Activated naive CD4-positive, alpha-beta T cell treated with anti-CD3 and anti-CD28 coated beads, Interleukin-2, amount 10 ng/mL, durations not matched to agents 7 days and 5 days (primary cell): ENCODE data around the gene WWOX.
A peak's percentile ranks its signal among the peaks of the same experiment; 100 is the strongest.

ENCODE experiments used
- CTCF ChIA-PET: fragments of 350-600 bp; sonication (Branson Sonifier 250); formaldehyde crosslinking; loops from one replicate; lab custom pipeline; 2021; ENCODE audit warnings: antibody characterized with exemption; lab: Charles Lee
- DNase-seq: peaks from one replicate; pipeline ENCODE4 v3.0.0-alpha.2; 2020
- H3K27ac Mint-ChIP-seq: one replicate; pipeline ENCODE4 v1.8.0; 2021; ENCODE audit warnings: mild to moderate bottlenecking, moderate library complexity, mixed read lengths
- H3K27me3 Mint-ChIP-seq: one replicate; pipeline ENCODE4 v1.8.0; 2021; ENCODE audit warnings: mild to moderate bottlenecking, mixed read lengths
- H3K36me3 Mint-ChIP-seq: one replicate; pipeline ENCODE4 v1.8.0; 2021; ENCODE audit warnings: mixed read lengths
- H3K4me1 Mint-ChIP-seq: one replicate; pipeline ENCODE4 v1.8.0; 2021; ENCODE audit warnings: mixed read lengths
- H3K4me3 Mint-ChIP-seq: one replicate; pipeline ENCODE4 v1.8.0; 2021; ENCODE audit warnings: mild to moderate bottlenecking, moderate library complexity, mixed read lengths
- H3K9me3 Mint-ChIP-seq: one replicate; pipeline ENCODE4 v1.8.0; 2021; ENCODE audit warnings: mixed read lengths

WWOX gene

DNA sequence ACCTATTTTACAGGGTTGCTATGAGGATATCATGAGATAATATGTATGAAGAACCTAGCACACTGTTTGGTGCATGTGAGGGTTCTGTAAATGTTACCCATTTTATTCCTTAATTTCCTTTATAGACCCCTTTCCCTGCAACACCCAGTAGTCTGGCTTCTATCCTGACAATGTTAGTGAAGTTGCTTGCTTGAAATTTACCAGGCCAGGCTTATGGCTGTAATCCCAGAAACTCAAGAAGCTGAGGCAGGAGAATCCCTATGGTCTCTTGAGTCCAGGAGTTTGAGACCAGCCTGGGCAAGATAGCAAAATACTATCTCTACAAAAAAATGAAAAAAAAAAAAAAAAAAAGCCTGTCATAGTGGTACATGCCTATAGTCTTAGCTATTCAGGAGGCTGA, 779.1 kb downstream of the WWOX start:
- DNase-seq, result no peak
- Mint-ChIP-seq H3K36me3 (no peaks in the 10 kb centered on the region), H3K27ac (no peak overlapping the region), H3K27me3 (no peaks in the 10 kb centered on the region), H3K4me3 (no peak overlapping the region), H3K9me3 (no peaks in the 10 kb centered on the region), H3K4me1 (no peaks in the 10 kb centered on the region)
- CTCF ChIA-PET, result interaction anchor here (0.7 kb wide), 1 partner anchor 10 kb away, joined by 3 read pairs; no protein-coding TSS in a partner anchor

GRCh38 chr16:78879011-78879410, 779.6 kb downstream of the WWOX start:
- CTCF ChIA-PET, result interaction anchor here (0.7 kb wide), 1 partner anchor 11 kb away, joined by 3 read pairs; no protein-coding TSS in a partner anchor
- no peaks in the 10 kb centered on the region for H3K36me3 Mint-ChIP-seq
- no peaks in the 10 kb centered on the region for H3K4me1 Mint-ChIP-seq
- no peak overlapping the region for H3K27ac Mint-ChIP-seq
- H3K27me3 Mint-ChIP-seq, result no peaks in the 10 kb centered on the region
- no peak for DNase-seq
- H3K9me3 Mint-ChIP-seq, result no peaks in the 10 kb centered on the region
- H3K4me3 Mint-ChIP-seq, result no peak overlapping the region

DNA sequence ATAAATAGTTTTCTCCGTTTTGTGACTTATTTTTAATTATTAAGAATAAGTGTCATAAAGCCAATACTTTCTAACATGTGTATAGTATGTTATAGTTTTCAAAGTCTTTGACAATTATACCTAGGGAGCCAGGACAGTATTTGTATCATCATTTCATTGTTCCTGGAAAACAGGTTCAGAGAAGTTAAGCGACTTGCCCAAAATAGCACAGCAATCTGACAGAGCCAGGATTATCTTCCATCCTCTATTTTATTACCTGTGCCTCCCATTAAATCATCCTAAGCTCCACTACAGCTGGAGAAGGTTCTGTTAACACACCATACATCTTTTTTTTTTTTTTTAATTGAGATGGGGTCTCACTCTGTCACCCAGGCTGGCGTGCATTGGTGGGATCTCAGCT, 782.7 kb downstream of the WWOX start:
- Mint-ChIP-seq H3K36me3 (no peaks in the 10 kb centered on the region), H3K27ac (no peak overlapping the region), H3K27me3 (no peaks in the 10 kb centered on the region), H3K4me1 (no peaks in the 10 kb centered on the region), H3K4me3 (no peak overlapping the region), H3K9me3 (no peaks in the 10 kb centered on the region)
- CTCF ChIA-PET, result no interaction called here
- no peak for DNase-seq

GRCh38 chr16:78882751-78883150, 783.3 kb downstream of the WWOX start:
- no peak overlapping the region for H3K4me3 Mint-ChIP-seq
- H3K4me1 Mint-ChIP-seq, result no peaks in the 10 kb centered on the region
- H3K27me3 Mint-ChIP-seq, result no peaks in the 10 kb centered on the region
- no peaks in the 10 kb centered on the region for H3K9me3 Mint-ChIP-seq
- no peak for DNase-seq
- H3K27ac Mint-ChIP-seq, result no peak overlapping the region
- H3K36me3 Mint-ChIP-seq, result no peaks in the 10 kb centered on the region
- CTCF ChIA-PET, result no interaction called here

DNA sequence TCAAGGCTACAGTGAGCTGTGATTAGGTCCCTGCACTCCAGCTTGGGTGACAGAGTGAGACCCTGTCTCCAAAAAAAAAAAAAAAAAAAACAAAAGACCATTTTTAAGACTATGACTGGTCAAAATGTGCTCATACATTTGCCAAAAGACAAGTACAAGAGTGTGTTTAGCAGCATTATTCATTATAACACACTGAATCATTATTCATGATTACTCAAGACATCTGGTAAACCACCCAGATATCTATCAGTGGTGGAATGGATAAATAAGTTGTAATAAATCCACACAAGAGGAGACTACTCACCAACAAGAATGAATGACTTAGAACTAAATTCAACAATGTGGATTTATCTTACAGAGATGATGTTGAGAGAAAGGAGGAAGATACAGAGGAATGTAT, 784.8 kb downstream of the WWOX start:
- DNase-seq, result no peak
- Mint-ChIP-seq H3K4me3 (no peak overlapping the region), H3K36me3 (no peaks in the 10 kb centered on the region), H3K27ac (no peak overlapping the region), H3K4me1 (no peaks in the 10 kb centered on the region), H3K9me3 (no peaks in the 10 kb centered on the region), H3K27me3 (peaks cover 4% of the 10 kb centered on the region)
- CTCF ChIA-PET, result no interaction called here

GRCh38 chr16:78889346-78889745, 789.9 kb downstream of the WWOX start:
- DNase-seq, result no peak
- CTCF ChIA-PET, result no interaction called here
- no peak overlapping the region for H3K4me3 Mint-ChIP-seq
- H3K9me3 Mint-ChIP-seq, result no peaks in the 10 kb centered on the region
- peaks cover 2% of the 10 kb centered on the region for H3K36me3 Mint-ChIP-seq
- peaks cover 4% of the 10 kb centered on the region for H3K27me3 Mint-ChIP-seq
- no peak overlapping the region for H3K27ac Mint-ChIP-seq
- peaks cover 12% of the 10 kb centered on the region for H3K4me1 Mint-ChIP-seq

DNA sequence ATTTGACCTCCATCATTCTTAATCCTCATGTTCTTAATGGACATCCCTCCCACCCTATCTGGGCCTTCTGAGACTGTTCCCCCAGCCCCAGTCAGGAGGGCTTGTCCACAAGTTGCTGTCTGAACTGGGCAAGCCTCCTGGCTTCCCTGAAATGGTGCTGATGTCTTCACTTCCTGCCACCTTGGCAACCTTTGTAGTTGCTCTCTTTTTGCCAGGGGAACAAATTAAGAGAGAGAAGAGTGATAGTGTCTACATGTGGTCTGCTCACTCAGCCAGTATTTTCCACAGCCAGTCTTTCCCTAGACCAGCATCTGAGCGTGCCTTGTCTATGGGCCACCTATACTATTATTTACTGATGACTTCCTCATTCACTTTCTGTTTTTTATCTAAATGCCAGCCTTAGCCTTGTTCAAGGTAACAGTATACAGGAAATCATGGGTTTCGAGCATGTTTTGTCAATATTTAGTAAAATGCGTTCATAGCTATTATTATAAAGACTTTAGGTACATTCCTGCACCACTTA, 791.0 kb downstream of the WWOX start:
- H3K27me3 Mint-ChIP-seq, result peaks cover 4% of the 10 kb centered on the region
- no peak overlapping the region for H3K4me3 Mint-ChIP-seq
- no peak for DNase-seq
- H3K36me3 Mint-ChIP-seq, result peaks cover 2% of the 10 kb centered on the region
- H3K27ac Mint-ChIP-seq, result no peak overlapping the region
- CTCF ChIA-PET, result no interaction called here
- H3K4me1 Mint-ChIP-seq, result peaks cover 14% of the 10 kb centered on the region
- H3K9me3 Mint-ChIP-seq, result no peaks in the 10 kb centered on the region

GRCh38 chr16:78892951-78893733, 793.7 kb downstream of the WWOX start:
- CTCF ChIA-PET, result interaction anchor here (0.5 kb wide), 1 partner anchor 47 kb away, joined by 3 read pairs; no protein-coding TSS in a partner anchor
- no peak overlapping the region for H3K4me3 Mint-ChIP-seq
- peaks cover 4% of the 10 kb centered on the region for H3K27me3 Mint-ChIP-seq
- H3K27ac Mint-ChIP-seq, result peak overlapping the region; percentile 30
- peaks cover 2% of the 10 kb centered on the region for H3K36me3 Mint-ChIP-seq
- peaks cover 20% of the 10 kb centered on the region for H3K4me1 Mint-ChIP-seq
- H3K9me3 Mint-ChIP-seq, result no peaks in the 10 kb centered on the region
- DNase-seq, result no peak

DNA sequence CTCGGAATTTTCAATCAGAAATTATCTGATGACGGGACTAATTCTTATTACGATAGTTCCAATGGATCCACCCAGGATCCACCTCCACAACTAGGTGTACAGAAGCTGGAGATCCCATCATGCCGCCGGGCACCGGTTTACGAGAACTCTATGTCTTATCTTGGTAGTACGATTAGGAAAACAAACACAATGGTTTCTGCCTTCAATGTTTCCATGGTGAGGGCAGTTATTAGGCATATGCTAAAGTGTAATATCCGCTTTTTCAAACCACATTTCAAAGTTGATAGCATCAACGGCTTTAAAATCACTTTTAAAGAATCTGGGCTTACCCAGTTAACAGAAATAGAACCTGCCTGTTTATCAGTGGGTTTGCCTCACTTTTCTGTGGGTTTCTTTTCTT, 795.4 kb downstream of the WWOX start:
- H3K27ac Mint-ChIP-seq, result no peak overlapping the region

GRCh38 chr16:78895681-78896080, 796.2 kb downstream of the WWOX start:
- peaks cover 16% of the 10 kb centered on the region for H3K4me1 Mint-ChIP-seq

More for the DNA sequence above, 795.4 kb downstream of the WWOX start:
- CTCF ChIA-PET, result no interaction called here
- Mint-ChIP-seq H3K4me1 (peaks cover 20% of the 10 kb centered on the region), H3K27me3 (no peaks in the 10 kb centered on the region), H3K36me3 (peaks cover 2% of the 10 kb centered on the region), H3K4me3 (no peak overlapping the region), H3K9me3 (no peaks in the 10 kb centered on the region)
- no peak for DNase-seq

DNA sequence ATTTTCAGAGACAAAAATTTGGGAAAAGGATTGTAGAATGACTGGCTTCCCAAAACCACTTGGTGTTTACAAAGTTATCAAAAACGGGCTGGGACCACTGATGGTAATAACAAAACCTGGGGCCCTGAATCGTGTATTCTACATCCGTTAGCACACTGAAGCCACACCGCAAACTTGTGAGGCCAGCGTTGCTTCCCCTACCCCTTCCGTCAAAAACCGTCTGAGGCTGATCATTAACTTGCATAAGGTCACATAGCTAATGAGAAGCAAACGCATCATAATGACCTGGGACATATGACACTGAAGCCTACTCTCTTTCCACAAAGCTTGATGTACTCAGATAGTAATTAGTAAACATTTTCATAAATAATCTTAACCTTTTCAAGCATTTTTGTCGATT, 796.8 kb downstream of the WWOX start:
- H3K4me1 Mint-ChIP-seq, result peaks cover 16% of the 10 kb centered on the region
- peak overlapping the region; percentile 21 for H3K27ac Mint-ChIP-seq
- DNase-seq, result no peak
- no peaks in the 10 kb centered on the region for H3K27me3 Mint-ChIP-seq
- no peak overlapping the region for H3K4me3 Mint-ChIP-seq
- no peaks in the 10 kb centered on the region for H3K9me3 Mint-ChIP-seq
- no peaks in the 10 kb centered on the region for H3K36me3 Mint-ChIP-seq
- CTCF ChIA-PET, result no interaction called here

More at GRCh38 chr16:78895681-78896080, 796.2 kb downstream of the WWOX start:
- H3K4me3 Mint-ChIP-seq, result no peak overlapping the region
- no peaks in the 10 kb centered on the region for H3K27me3 Mint-ChIP-seq
- H3K27ac Mint-ChIP-seq, result peak overlapping the region; percentile 85
- DNase-seq, result no peak
- CTCF ChIA-PET, result no interaction called here
- H3K9me3 Mint-ChIP-seq, result no peaks in the 10 kb centered on the region
- no peaks in the 10 kb centered on the region for H3K36me3 Mint-ChIP-seq

DNA sequence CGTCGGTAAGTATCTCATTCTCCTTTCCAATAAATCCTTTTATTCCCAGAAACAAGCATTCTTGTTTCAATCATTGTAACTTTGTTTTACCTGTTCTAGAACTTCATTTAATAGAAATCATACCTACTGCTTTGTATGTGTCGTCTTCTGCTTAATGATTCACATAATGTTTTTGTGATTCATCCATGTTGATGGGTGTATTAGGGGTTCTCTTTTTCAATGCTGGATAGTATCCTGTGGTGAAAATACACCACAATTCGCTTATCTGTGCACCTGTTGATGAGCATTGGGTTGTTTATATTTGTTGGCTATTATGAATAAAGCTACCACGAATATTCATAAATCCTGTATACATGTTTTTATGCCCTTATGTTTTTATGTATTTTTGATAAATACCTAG, 797.8 kb downstream of the WWOX start:
- CTCF ChIA-PET, result no interaction called here
- peaks cover 17% of the 10 kb centered on the region for H3K4me1 Mint-ChIP-seq
- DNase-seq, result no peak
- no peaks in the 10 kb centered on the region for H3K36me3 Mint-ChIP-seq
- no peaks in the 10 kb centered on the region for H3K27me3 Mint-ChIP-seq
- H3K4me3 Mint-ChIP-seq, result no peak overlapping the region
- no peak overlapping the region for H3K27ac Mint-ChIP-seq
- H3K9me3 Mint-ChIP-seq, result no peaks in the 10 kb centered on the region

- CTCF ChIA-PET, result interaction anchor here (1.4 kb wide), 1 partner anchor 129 kb away, joined by 5 read pairs; no protein-coding TSS in a partner anchor
- H3K9me3 Mint-ChIP-seq, result no peaks in the 10 kb centered on the region
- H3K27me3 Mint-ChIP-seq, result no peaks in the 10 kb centered on the region
- H3K4me1 Mint-ChIP-seq, result peaks cover 16% of the 10 kb centered on the region
- H3K4me3 Mint-ChIP-seq, result no peak overlapping the region
- no peak for DNase-seq
- H3K36me3 Mint-ChIP-seq, result no peaks in the 10 kb centered on the region
- no peak overlapping the region for H3K27ac Mint-ChIP-seq
These were observed 800.8 kb downstream of the WWOX start for GRCh38 chr16:78900044-78900811.

DNA sequence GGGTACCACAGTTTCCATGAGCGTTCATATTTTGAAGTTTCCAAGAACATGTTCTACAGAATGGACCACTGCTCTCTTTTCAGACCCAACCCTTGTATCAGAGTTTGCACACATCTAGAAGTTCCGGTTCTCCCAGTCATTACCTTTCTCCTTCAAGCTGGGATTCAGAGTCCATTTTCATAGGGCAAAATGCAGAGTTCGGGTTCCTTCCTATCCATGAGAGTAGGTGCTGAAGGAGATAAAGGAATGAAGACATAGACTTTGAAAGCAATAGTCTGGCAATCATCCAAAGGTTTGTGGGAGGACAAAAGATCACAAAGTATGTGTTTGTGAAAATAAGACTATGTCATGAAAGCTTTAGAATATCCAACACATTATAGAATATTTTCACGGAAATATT, 801.5 kb downstream of the WWOX start:
- no peaks in the 10 kb centered on the region for H3K27me3 Mint-ChIP-seq
- CTCF ChIA-PET, result interaction anchor here (0.8 kb wide), 1 partner anchor 160 kb away, joined by 3 read pairs; no protein-coding TSS in a partner anchor
- H3K4me3 Mint-ChIP-seq, result no peak overlapping the region
- DNase-seq, result no peak
- H3K4me1 Mint-ChIP-seq, result peaks cover 10% of the 10 kb centered on the region
- no peaks in the 10 kb centered on the region for H3K36me3 Mint-ChIP-seq
- H3K9me3 Mint-ChIP-seq, result no peaks in the 10 kb centered on the region
- H3K27ac Mint-ChIP-seq, result no peak overlapping the region
